Osteoblast (primary cell): ENCODE results near the gene PRKACA. TPM values are rescaled to one million over a fixed set of nuclear protein-coding genes. Genes with fewer than 3 reads are reported as not detected.
A peak's percentile ranks its signal among the peaks of the same experiment; 100 is the strongest.

Source experiments
- DNase-seq: peaks from one replicate; pipeline ENCODE4 v3.0.0; 2011; ENCODE audit warnings: low spot score, mixed read lengths; ENCODE audit not compliant: insufficient read length; ENCODE audit errors: missing footprints
- H2AFZ ChIP-seq: 2 replicates; pipeline ENCODE4 v1.6.0; 2011; ENCODE audit warnings: mild to moderate bottlenecking, low read length
- H3K27ac ChIP-seq: 2 replicates; pipeline ENCODE4 v1.5.1; 2011; ENCODE audit warnings: mild to moderate bottlenecking, low read depth, low read length, moderate library complexity
- H3K27me3 ChIP-seq: 2 replicates; pipeline ENCODE4 v1.6.0; 2012; ENCODE audit warnings: mild to moderate bottlenecking, control low read depth, inconsistent platforms, low read length, moderate library complexity; ENCODE audit not compliant: insufficient read depth
- H3K36me3 ChIP-seq: 2 replicates; pipeline ENCODE4 v1.5.1; 2011; ENCODE audit warnings: mild to moderate bottlenecking, low read length, control low read depth, moderate library complexity; ENCODE audit not compliant: insufficient read depth
- H3K4me1 ChIP-seq: 2 replicates; pipeline ENCODE4 v1.5.1; 2011; ENCODE audit warnings: mild to moderate bottlenecking, low read length, control low read depth, moderate library complexity; ENCODE audit not compliant: insufficient read depth
- H3K4me2 ChIP-seq: 2 replicates; pipeline ENCODE4 v1.6.0; 2011; ENCODE audit warnings: mild to moderate bottlenecking, low read length; ENCODE audit not compliant: insufficient read depth
- H3K4me3 ChIP-seq: fragments of 200-600 bp; sonication (generic); 3 replicates; pipeline ENCODE4 v1.5.1; 2012; ENCODE audit warnings: mild to moderate bottlenecking, low read length, inconsistent platforms; ENCODE audit not compliant: insufficient read depth
- H3K79me2 ChIP-seq: 2 replicates; pipeline ENCODE4 v1.6.0; 2012; ENCODE audit warnings: mild to moderate bottlenecking, low read length, control low read depth, inconsistent platforms; ENCODE audit not compliant: insufficient read depth
- H3K9me3 ChIP-seq: 2 replicates; pipeline ENCODE4 v1.5.1; 2011; ENCODE audit warnings: low read depth, low read length, control low read depth
- H4K20me1 ChIP-seq: 2 replicates; pipeline ENCODE4 v1.6.0; 2012; ENCODE audit warnings: mild to moderate bottlenecking, low read length, control low read depth; ENCODE audit not compliant: insufficient read depth
- CTCF ChIP-seq: IDR thresholded peaks from 2 replicates; pipeline ENCODE4 v1.5.1; 2011; ENCODE audit warnings: mild to moderate bottlenecking, low read depth, low read length, moderate library complexity; ENCODE audit errors: extremely low read depth
- total RNA-seq: library from RNA; depleted of rRNA; stranded (reverse); fragments of >200 nt; gene quantifications from 2 replicates; pipeline ENCODE4 v1.2.3, GENCODE V29; 2012

Gene PRKACA
- total RNA-seq, 1 donor: 45.6 TPM

GRCh38 chr19:14063105-14063504, 54.5 kb downstream of the PRKACA start:
- peak; percentile 63 for DNase-seq
- TF ChIP-seq CTCF: no peak
- Histone ChIP-seq H3K4me2 (no peak overlapping the region), H3K9me3 (no peaks in the 10 kb centered on the region), H3K36me3 (no peaks in the 10 kb centered on the region), H3K4me3 (no peak overlapping the region), H3K27ac (no peak overlapping the region), H3K27me3 (peaks cover 15% of the 10 kb centered on the region), H3K4me1 (no peaks in the 10 kb centered on the region), H2AFZ (no peak overlapping the region), H3K79me2 (no peaks in the 10 kb centered on the region), H4K20me1 (no peaks in the 10 kb centered on the region)

GRCh38 chr19:14062558-14062855, 55.1 kb downstream of the PRKACA start:
- Histone ChIP-seq H3K27me3 (peaks cover 18% of the 10 kb centered on the region), H3K79me2 (no peaks in the 10 kb centered on the region), H2AFZ (no peak overlapping the region), H3K4me1 (no peaks in the 10 kb centered on the region), H3K27ac (no peak overlapping the region), H3K9me3 (no peaks in the 10 kb centered on the region), H3K36me3 (no peaks in the 10 kb centered on the region), H3K4me2 (no peak overlapping the region), H3K4me3 (no peak overlapping the region), H4K20me1 (no peaks in the 10 kb centered on the region)
- TF ChIP-seq CTCF: no peak
- DNase-seq: no peak

GRCh38 chr19:14061751-14062557, 55.6 kb downstream of the PRKACA start, which contains the start of gene PALM3:
TSS of gene PALM3 (minus strand) at chr19:14062076. CDS start at chr19:14061980, 96 bp downstream.
- no peak within 1 kb of the TSS for H3K27ac ChIP-seq
- no peaks in the 10 kb centered on the region for H3K79me2 ChIP-seq
- no peak within 1 kb of the TSS for H2AFZ ChIP-seq
- no peaks in the 10 kb centered on the region for H3K9me3 ChIP-seq
- no peak within 1 kb of the TSS for H3K4me2 ChIP-seq
- H3K4me1 ChIP-seq: no peaks in the 10 kb centered on the region
- no peaks in the 10 kb centered on the region for H3K36me3 ChIP-seq
- H3K4me3 ChIP-seq: no peak within 1 kb of the TSS
- peaks cover 18% of the 10 kb centered on the region for H3K27me3 ChIP-seq
- peak; percentile 80 for DNase-seq
- no peak for TF ChIP-seq CTCF
- no peaks in the 10 kb centered on the region for H4K20me1 ChIP-seq

DNA sequence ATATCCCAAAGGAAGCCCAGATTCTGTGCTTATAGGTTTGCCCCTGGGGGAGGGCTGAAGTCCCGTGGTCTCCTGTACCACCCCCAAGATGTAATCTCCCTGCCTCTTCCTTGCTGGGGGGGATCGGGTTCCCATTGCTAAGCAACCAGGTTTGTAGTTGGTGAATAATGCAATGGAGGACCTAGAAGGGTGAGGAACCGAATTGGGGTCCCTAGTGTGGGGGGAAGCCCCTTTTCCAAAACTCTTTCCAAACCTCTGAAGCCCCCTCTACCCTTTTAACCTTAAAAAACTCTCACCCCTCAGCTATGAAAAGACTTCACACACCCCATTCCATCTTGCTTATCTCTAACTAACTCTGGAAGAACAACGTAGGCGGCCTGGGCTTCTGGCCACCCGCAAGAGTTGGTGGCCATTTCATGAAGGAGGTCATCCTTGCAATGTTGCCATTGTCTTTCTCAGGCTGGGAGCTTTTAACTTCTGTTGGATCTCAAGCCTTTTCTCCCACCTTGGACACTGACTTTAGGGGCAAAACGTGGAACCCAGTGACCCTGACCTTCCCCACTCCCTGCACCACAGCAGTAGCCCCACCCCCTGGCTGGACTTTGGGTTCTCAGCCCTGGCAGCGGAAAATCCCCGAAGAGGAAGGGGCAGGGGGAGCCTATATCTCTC, 56.3 kb downstream of the PRKACA start:
- Histone ChIP-seq H2AFZ (no peak overlapping the region), H4K20me1 (no peaks in the 10 kb centered on the region), H3K4me3 (no peak overlapping the region), H3K4me1 (no peaks in the 10 kb centered on the region), H3K4me2 (no peak overlapping the region), H3K27me3 (peaks cover 18% of the 10 kb centered on the region), H3K27ac (no peak overlapping the region), H3K79me2 (no peaks in the 10 kb centered on the region), H3K9me3 (no peaks in the 10 kb centered on the region), H3K36me3 (no peaks in the 10 kb centered on the region)
- DNase-seq: peak; percentile 48
- TF ChIP-seq CTCF: no peak
